Measurements from ENCODE around the gene ZKSCAN1. TPM values are rescaled to one million over a fixed set of nuclear protein-coding genes. Genes with fewer than 3 reads are reported as not detected.

Gene ZKSCAN1
- total RNA-seq, 2 experiments from 2014 or later: 49.1 to 50.6 TPM

DNA sequence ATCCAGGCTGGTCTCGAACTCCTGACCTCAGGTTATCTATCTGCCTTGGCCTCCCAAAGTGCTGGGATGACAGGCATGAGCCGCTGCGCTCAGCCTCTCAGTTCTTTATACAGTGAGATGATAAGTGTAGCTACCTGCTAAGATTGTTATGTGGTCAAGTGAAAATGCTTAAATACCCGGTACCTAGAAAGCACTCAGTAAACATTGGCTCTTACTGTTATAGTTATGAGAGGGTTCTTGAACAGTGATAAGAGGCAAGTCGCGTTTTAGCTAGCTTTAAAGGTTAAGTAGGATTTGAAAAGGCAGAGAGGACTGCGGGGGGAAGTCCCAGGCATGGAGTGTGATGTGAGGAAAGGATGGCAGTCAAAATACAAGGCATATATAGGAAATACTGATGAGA, 4.5 kb downstream of the ZKSCAN1 start:
- ChIA-PET CTCF (interaction anchor here (1.4 kb wide), 1 partner anchor 40 kb away, joined by 4 read pairs; no protein-coding TSS in a partner anchor), POLR2A (no interaction called here)
- Mint-ChIP-seq H3K4me1 (ENCODE audit: low read depth) (peaks cover 66% of the 10 kb centered on the region), H3K4me3 (no peak overlapping the region), H3K27ac (peak overlapping the region; percentile 35), H3K36me3 (peaks cover 33% of the 10 kb centered on the region), H3K9me3 (no peaks in the 10 kb centered on the region), H3K27me3 (no peaks in the 10 kb centered on the region)
- DNase-seq: peak; percentile 28
- intact Hi-C loops (cut with micrococcal nuclease): loop anchor here (10.0 kb wide), 1 partner anchor 515 kb away; the partner anchor contains the start of genes ZKSCAN5 and ZNF394

DNA sequence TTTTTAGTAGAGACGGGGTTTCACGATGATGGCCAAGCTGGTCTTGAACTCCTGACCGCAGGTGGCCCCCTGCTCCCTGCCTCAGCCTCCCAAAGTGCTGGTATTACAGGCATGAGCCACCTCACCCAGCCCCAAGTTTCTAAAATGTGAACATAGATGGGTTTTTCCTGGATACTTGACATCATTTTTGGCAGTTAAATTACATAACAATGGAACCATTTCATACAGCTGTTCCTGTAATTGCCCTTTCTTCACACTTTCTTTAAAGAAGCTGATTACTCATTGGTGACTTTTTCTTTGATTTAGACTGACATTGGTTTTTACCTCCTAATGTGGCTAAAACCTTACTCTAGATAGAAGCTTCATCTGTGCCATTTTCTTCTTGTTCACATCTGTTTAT, 5.9 kb downstream of the ZKSCAN1 start:
- Mint-ChIP-seq H3K27ac (peak overlapping the region; percentile 50), H3K4me1 (ENCODE audit: low read depth) (peaks cover 70% of the 10 kb centered on the region), H3K36me3 (peaks cover 42% of the 10 kb centered on the region), H3K4me3 (no peak overlapping the region), H3K9me3 (no peaks in the 10 kb centered on the region), H3K27me3 (no peaks in the 10 kb centered on the region)
- intact Hi-C loops (cut with micrococcal nuclease): loop anchor here (10.0 kb wide), 1 partner anchor 516 kb away; the partner anchor contains the start of genes ZKSCAN5 and ZNF394
- ChIA-PET CTCF (interaction anchor here (1.3 to 2.7 kb wide), 3 partner anchors 17 to 42 kb away, joined by 3 to 9 read pairs (median 4); no protein-coding TSS in a partner anchor), POLR2A (interaction anchor here (1.2 kb wide), 1 partner anchor 28 kb away, joined by 3 read pairs; the partner anchor contains the start of gene ZSCAN21)
- DNase-seq: peak; percentile 27

DNA sequence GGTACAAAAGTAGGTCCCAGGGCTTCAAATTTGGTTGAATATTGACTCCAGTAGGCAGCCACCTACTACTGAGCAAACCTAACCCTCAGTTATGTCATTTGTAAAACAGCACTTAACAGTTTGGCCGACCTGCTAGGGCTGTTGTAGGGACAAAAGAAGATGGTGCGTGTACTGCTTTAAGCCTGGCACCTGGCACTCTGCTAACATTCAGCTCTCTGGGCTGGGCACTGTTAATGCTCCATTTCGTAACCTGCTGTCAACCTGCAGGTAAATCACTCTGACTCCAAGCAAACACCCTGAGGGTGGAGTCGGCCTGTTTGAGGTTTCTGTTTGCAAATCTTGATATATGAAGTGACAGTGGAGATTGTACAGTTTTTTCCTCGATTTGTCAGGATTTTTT, 7.2 kb downstream of the ZKSCAN1 start:
- H3K36me3 Mint-ChIP-seq: peaks cover 40% of the 10 kb centered on the region
- H3K27me3 Mint-ChIP-seq: no peaks in the 10 kb centered on the region
- no peak overlapping the region for H3K4me3 Mint-ChIP-seq
- no peaks in the 10 kb centered on the region for H3K9me3 Mint-ChIP-seq
- ChIA-PET CTCF (interaction anchor here (1.1 to 2.7 kb wide), 2 partner anchors 32 to 43 kb away, joined by 3 to 9 read pairs; no protein-coding TSS in a partner anchor), POLR2A (no interaction called here)
- no peak for DNase-seq
- peaks cover 58% of the 10 kb centered on the region for H3K4me1 Mint-ChIP-seq (ENCODE audit: low read depth)
- intact Hi-C loops (cut with micrococcal nuclease): loop anchor here (10.0 kb wide), 1 partner anchor 518 kb away; the partner anchor contains the start of genes ZKSCAN5 and ZNF394
- H3K27ac Mint-ChIP-seq: no peak overlapping the region

DNA sequence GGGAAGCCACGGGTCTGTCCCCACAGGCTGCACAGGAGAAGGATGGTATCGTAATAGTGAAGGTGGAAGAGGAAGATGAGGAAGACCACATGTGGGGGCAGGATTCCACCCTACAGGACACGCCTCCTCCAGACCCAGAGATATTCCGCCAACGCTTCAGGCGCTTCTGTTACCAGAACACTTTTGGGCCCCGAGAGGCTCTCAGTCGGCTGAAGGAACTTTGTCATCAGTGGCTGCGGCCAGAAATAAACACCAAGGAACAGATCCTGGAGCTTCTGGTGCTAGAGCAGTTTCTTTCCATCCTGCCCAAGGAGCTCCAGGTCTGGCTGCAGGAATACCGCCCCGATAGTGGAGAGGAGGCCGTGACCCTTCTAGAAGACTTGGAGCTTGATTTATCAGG, 8.1 kb downstream of the ZKSCAN1 start:
- ChIA-PET POLR2A (no interaction called here), CTCF (interaction anchor here (0.6 to 1.1 kb wide), 2 partner anchors 30 to 33 kb away, joined by 3 to 4 read pairs; no protein-coding TSS in a partner anchor)
- intact Hi-C loops (cut with micrococcal nuclease): loop anchor here (10.0 kb wide), 1 partner anchor 519 kb away; the partner anchor contains the start of genes ZKSCAN5 and ZNF394
- DNase-seq: no peak
- Mint-ChIP-seq H3K9me3 (no peaks in the 10 kb centered on the region), H3K27me3 (no peaks in the 10 kb centered on the region), H3K27ac (peak overlapping the region; percentile 13), H3K36me3 (peaks cover 36% of the 10 kb centered on the region), H3K4me3 (no peak overlapping the region), H3K4me1 (ENCODE audit: low read depth) (peaks cover 53% of the 10 kb centered on the region)

DNA sequence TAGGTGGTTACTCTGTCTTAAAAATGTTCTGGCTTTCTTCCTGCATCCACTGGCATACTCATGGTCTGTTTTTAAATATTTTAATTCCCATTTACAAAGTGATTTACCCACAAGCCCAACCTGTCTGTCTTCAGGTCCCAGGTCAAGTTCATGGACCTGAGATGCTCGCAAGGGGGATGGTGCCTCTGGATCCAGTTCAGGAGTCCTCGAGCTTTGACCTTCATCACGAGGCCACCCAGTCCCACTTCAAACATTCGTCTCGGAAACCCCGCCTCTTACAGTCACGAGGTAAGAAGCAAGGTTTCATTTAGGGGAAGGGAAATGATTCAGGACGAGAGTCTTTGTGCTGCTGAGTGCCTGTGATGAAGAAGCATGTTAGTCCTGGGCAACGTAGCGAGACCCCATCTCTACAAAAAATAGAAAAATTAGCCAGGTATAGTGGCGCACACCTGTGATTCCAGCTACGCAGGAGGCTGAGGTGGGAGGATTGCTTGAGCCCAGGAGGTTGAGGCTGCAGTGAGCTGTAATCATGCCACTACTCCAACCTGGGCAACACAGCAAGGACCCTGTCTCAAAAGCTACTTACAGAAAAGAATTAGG, 8.7 kb downstream of the ZKSCAN1 start:
- peaks cover 34% of the 10 kb centered on the region for H3K36me3 Mint-ChIP-seq
- peak overlapping the region; percentile 13 for H3K27ac Mint-ChIP-seq
- intact Hi-C loops (cut with micrococcal nuclease): loop anchor here (10.0 kb wide), 1 partner anchor 519 kb away; the partner anchor contains the start of genes ZKSCAN5 and ZNF394
- DNase-seq: no peak
- POLR2A ChIA-PET: no interaction called here
- H3K27me3 Mint-ChIP-seq: no peaks in the 10 kb centered on the region
- H3K9me3 Mint-ChIP-seq: no peaks in the 10 kb centered on the region
- H3K4me1 Mint-ChIP-seq (ENCODE audit: low read depth): peaks cover 48% of the 10 kb centered on the region
- CTCF ChIA-PET: interaction anchor here (0.6 to 1.1 kb wide), 2 partner anchors 31 to 33 kb away, joined by 3 to 4 read pairs; no protein-coding TSS in a partner anchor
- H3K4me3 Mint-ChIP-seq: no peak overlapping the region

DNA sequence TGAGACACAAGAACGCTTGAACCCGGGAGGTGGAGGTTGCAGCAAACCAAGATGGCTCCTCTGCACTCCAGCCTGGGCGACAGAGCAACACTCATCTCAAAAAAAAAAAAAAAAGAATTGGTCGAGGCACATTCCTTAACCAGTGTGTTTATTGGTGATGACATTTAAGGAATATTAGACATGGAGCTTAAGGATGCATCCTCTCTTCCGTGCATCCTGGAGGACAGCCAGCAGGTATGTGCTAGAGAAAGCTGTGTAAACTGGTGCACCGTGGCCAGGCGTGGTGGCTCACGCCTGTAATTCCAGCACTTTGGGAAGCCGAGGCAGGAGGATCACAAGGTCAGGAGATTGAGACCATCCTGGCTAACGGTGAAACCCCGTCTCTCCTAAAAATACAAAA, 11.8 kb downstream of the ZKSCAN1 start:
- no peak for DNase-seq
- Mint-ChIP-seq H3K27ac (no peak overlapping the region), H3K9me3 (no peaks in the 10 kb centered on the region), H3K4me1 (ENCODE audit: low read depth) (peaks cover 24% of the 10 kb centered on the region), H3K27me3 (no peaks in the 10 kb centered on the region), H3K4me3 (no peak overlapping the region), H3K36me3 (peaks cover 45% of the 10 kb centered on the region)
- intact Hi-C loops (cut with micrococcal nuclease): loop anchor here (10.0 kb wide), 1 partner anchor 522 kb away; the partner anchor contains the start of genes ZKSCAN5 and ZNF394
- ChIA-PET POLR2A (interaction anchor here (0.6 kb wide), 1 partner anchor 47 kb away, joined by 3 read pairs; no protein-coding TSS in a partner anchor), CTCF (interaction anchor here (0.7 to 1.0 kb wide), 2 partner anchors 26 to 827 kb away, joined by 3 read pairs; no protein-coding TSS in a partner anchor)

DNA sequence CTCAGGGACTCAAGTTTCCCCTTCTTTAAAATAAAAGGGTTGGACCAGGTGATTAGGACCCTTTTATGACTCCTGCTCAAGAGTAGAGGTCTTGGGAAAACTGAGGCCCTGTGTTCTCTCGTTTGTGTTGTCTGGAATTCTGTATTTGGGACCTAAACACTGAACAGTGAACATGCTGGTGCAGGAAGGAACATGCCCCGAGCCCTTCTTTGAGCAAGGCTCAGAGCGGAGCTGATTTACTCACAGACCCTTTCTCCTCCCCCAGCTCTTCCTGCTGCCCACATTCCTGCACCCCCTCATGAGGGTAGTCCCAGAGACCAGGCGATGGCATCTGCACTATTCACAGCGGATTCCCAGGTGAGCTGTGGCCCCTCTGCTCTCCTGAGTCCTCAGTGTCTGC, 14.2 kb downstream of the ZKSCAN1 start:
- CTCF ChIA-PET: interaction anchor here (0.6 kb wide), 1 partner anchor 378 kb away, joined by 3 read pairs; no protein-coding TSS in a partner anchor
- no peaks in the 10 kb centered on the region for H3K27me3 Mint-ChIP-seq
- H3K9me3 Mint-ChIP-seq: no peaks in the 10 kb centered on the region
- no peak overlapping the region for H3K4me3 Mint-ChIP-seq
- intact Hi-C loops (cut with micrococcal nuclease): loop anchor here (10.0 kb wide), 1 partner anchor 525 kb away; the partner anchor contains the start of genes ZKSCAN5 and ZNF394
- POLR2A ChIA-PET: no interaction called here
- no peak overlapping the region for H3K27ac Mint-ChIP-seq
- no peak for DNase-seq
- H3K4me1 Mint-ChIP-seq (ENCODE audit: low read depth): peaks cover 11% of the 10 kb centered on the region
- H3K36me3 Mint-ChIP-seq: peaks cover 44% of the 10 kb centered on the region

DNA sequence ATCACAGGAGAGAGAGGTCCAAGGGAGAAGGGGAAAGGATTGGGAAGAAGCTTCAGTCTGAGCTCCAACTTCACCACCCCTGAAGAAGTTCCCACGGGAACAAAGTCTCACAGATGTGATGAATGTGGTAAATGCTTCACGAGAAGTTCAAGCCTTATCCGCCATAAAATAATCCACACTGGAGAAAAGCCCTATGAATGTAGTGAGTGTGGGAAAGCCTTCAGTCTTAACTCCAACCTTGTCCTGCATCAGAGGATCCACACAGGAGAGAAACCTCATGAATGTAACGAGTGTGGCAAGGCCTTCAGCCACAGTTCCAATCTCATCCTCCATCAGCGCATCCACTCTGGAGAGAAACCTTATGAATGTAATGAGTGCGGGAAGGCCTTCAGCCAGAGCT, 18.1 kb downstream of the ZKSCAN1 start:
- POLR2A ChIA-PET: no interaction called here

DNA sequence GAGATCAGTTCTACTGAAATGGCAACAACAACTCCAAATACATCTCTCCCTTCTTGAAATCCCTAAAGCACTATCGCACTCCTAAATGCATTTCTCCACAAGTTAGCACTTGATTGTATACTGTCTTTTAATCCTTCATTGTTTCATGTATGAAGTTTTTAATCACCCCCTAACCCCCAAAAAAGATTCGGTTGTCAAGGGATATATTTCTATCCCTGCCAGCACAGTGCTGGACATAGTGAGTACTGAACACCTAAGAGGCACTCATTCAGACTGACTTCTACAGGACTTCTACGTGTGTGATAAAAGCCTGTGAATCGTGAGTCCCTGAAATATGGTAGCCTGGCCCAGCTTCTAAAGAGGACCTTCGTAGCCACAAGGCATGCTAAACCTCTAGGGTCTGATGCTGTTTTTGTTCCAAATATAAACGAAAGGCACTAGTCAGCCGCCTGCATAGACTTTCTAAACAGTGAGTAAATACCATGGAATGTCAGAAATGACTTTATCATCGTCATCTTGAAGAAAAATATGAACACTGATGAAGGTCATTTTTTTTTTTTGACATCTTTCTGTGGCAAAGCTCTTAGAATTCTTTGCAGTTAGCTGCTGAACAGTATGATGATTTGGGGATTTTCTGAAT, 19.6 kb downstream of the ZKSCAN1 start:
- Mint-ChIP-seq H3K4me1 (ENCODE audit: low read depth) (no peaks in the 10 kb centered on the region), H3K36me3 (peaks cover 42% of the 10 kb centered on the region), H3K9me3 (no peaks in the 10 kb centered on the region), H3K4me3 (no peak overlapping the region), H3K27me3 (no peaks in the 10 kb centered on the region), H3K27ac (no peak overlapping the region)
- POLR2A ChIA-PET: interaction anchor here (1.0 kb wide), 1 partner anchor 116 kb away, joined by 3 read pairs; no protein-coding TSS in a partner anchor
- intact Hi-C loops (cut with micrococcal nuclease): no loop called here
- no peak for DNase-seq
- CTCF ChIA-PET: interaction anchor here (1.0 to 1.6 kb wide), 2 partner anchors 30 to 122 kb away, joined by 3 to 5 read pairs; no protein-coding TSS in a partner anchor

More for the DNA sequence above, 18.1 kb downstream of the ZKSCAN1 start:
- no peak overlapping the region for H3K4me3 Mint-ChIP-seq
- intact Hi-C loops (cut with micrococcal nuclease): no loop called here
- H3K9me3 Mint-ChIP-seq: no peaks in the 10 kb centered on the region
- H3K27ac Mint-ChIP-seq: no peak overlapping the region
- CTCF ChIA-PET: no interaction called here
- H3K4me1 Mint-ChIP-seq (ENCODE audit: low read depth): no peaks in the 10 kb centered on the region
- DNase-seq: no peak
- peaks cover 46% of the 10 kb centered on the region for H3K36me3 Mint-ChIP-seq
- H3K27me3 Mint-ChIP-seq: no peaks in the 10 kb centered on the region

DNA sequence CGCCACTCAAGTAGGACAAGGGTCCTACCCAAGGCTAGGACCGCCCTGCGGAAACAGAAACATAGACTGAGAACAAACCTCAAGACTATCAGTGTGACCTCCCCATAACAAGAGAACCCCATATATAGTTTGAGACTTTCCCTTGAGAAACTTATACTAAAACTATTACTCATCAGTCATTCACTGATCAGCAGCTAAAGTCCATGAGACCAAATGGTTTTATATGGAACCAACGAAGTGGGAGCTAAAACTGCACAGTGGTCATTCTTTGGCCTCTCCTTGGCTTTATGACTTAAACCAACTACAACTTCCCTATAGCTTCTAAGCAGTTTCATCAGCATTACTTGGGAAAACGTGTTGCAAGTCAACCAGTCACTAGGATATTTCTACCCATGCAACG, 20.5 kb downstream of the ZKSCAN1 start:
- Mint-ChIP-seq H3K4me3 (no peak overlapping the region), H3K36me3 (peaks cover 39% of the 10 kb centered on the region), H3K4me1 (ENCODE audit: low read depth) (peaks cover 3% of the 10 kb centered on the region), H3K27me3 (no peaks in the 10 kb centered on the region), H3K27ac (no peak overlapping the region), H3K9me3 (no peaks in the 10 kb centered on the region)
- intact Hi-C loops (cut with micrococcal nuclease): no loop called here
- CTCF ChIA-PET: interaction anchor here (1.0 to 1.6 kb wide), 2 partner anchors 31 to 123 kb away, joined by 3 to 5 read pairs; no protein-coding TSS in a partner anchor
- POLR2A ChIA-PET: interaction anchor here (1.0 kb wide), 1 partner anchor 117 kb away, joined by 3 read pairs; no protein-coding TSS in a partner anchor
- no peak for DNase-seq

DNA sequence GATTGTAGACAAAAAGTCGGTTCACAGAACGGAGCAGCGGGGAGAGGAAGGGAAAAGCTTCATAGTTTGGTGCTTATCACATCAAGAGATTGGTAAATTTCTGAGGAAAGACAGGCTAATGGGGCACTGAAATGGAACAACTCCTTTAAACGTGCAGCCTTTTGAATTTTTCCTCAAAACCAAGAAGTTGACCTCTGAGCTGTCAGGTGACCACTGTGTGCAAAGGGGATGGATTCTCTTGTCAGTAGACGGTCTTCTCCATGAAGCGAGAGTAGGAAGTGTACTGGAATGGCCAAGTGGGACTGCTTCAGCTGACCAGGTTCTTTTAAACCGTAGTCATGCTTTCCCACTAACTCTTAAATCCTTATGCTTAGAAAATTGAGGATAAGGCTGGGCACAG, 22.9 kb downstream of the ZKSCAN1 start:
- no peaks in the 10 kb centered on the region for H3K9me3 Mint-ChIP-seq
- H3K36me3 Mint-ChIP-seq: peaks cover 28% of the 10 kb centered on the region
- POLR2A ChIA-PET: no interaction called here
- no peak overlapping the region for H3K4me3 Mint-ChIP-seq
- no peak for DNase-seq
- CTCF ChIA-PET: interaction anchor here (1.5 kb wide), 1 partner anchor 17 kb away, joined by 3 read pairs; no protein-coding TSS in a partner anchor
- intact Hi-C loops (cut with micrococcal nuclease): no loop called here
- no peak overlapping the region for H3K27ac Mint-ChIP-seq
- no peaks in the 10 kb centered on the region for H3K27me3 Mint-ChIP-seq
- peaks cover 6% of the 10 kb centered on the region for H3K4me1 Mint-ChIP-seq (ENCODE audit: low read depth)

DNA sequence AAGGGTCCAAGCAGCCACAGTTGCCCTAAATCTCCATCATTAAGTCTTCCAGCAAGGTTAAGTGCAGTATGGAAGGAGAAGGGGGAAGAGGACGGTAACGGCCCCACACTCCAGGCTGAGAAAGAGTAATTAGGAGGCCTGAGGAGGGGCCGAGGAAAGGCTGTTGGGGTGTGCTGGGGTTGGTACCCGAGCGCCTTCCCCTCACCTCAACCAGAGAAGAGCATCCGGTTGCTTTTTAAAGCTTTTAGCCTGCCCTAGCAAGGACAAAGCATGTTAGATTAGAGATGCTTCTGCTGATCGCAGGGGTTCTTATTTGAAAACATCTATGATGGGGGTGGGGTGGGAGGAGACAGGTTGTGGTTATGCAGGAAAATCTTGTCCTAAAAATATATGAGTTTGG, 25.2 kb downstream of the ZKSCAN1 start:
- H3K4me3 Mint-ChIP-seq: no peak overlapping the region
- CTCF ChIA-PET: no interaction called here
- H3K27ac Mint-ChIP-seq: no peak overlapping the region

More for the DNA sequence above, 25.2 kb downstream of the ZKSCAN1 start:
- intact Hi-C loops (cut with micrococcal nuclease): no loop called here
- POLR2A ChIA-PET: no interaction called here
- Mint-ChIP-seq H3K4me1 (ENCODE audit: low read depth) (peaks cover 8% of the 10 kb centered on the region), H3K9me3 (no peaks in the 10 kb centered on the region), H3K27me3 (no peaks in the 10 kb centered on the region), H3K36me3 (peaks cover 14% of the 10 kb centered on the region)
- no peak for DNase-seq

Data from activated CD4-positive, alpha-beta memory T cell treated with anti-CD3 and anti-CD28 coated beads for 36 hours (primary cell).